H9 (cell line): ENCODE data around the gene ZNF280D. TPM values are rescaled to one million over a fixed set of nuclear protein-coding genes. Genes with fewer than 3 reads are reported as not detected.

Source experiments
- DNase-seq: peaks from one replicate; pipeline ENCODE4 v3.0.0-alpha.2; 2017
- H2AFZ ChIP-seq: one replicate; pipeline ENCODE4 v1.6.1; 2013; ENCODE audit warnings: mild to moderate bottlenecking, low read length, control low read depth, moderate library complexity
- H2AK5ac ChIP-seq: 2 replicates; pipeline ENCODE4 v1.6.1; 2013; ENCODE audit warnings: low read length, control low read depth, mixed read lengths; ENCODE audit not compliant: insufficient read length
- H2BK120ac ChIP-seq: one replicate; pipeline ENCODE4 v1.6.1; 2013; ENCODE audit warnings: low read depth, mild to moderate bottlenecking, low read length, control low read depth, inconsistent platforms; ENCODE audit not compliant: poor library complexity, severe bottlenecking
- H2BK12ac ChIP-seq: 2 replicates; pipeline ENCODE4 v1.6.1; 2013; ENCODE audit warnings: low read length, control low read depth, mixed read lengths, low read depth; ENCODE audit not compliant: insufficient read length
- H2BK15ac ChIP-seq: 2 replicates; pipeline ENCODE4 v1.6.1; 2013; ENCODE audit warnings: low read depth, low read length, control low read depth
- H2BK20ac ChIP-seq: one replicate; pipeline ENCODE4 v1.6.1; 2013; ENCODE audit warnings: low read depth, mild to moderate bottlenecking, low read length, control low read depth, inconsistent platforms; ENCODE audit not compliant: poor library complexity, severe bottlenecking
- H2BK5ac ChIP-seq: 2 replicates; pipeline ENCODE4 v1.6.1; 2013; ENCODE audit warnings: low read length, control low read depth, mixed read lengths; ENCODE audit not compliant: insufficient read length
- H3K14ac ChIP-seq: 2 replicates; pipeline ENCODE4 v1.6.1; 2013; ENCODE audit warnings: low read length, control low read depth; ENCODE audit not compliant: insufficient read depth
- H3K18ac ChIP-seq: 2 replicates; pipeline ENCODE4 v1.6.1; 2013; ENCODE audit warnings: low read depth, mild to moderate bottlenecking, mixed read lengths, low read length, control low read depth; ENCODE audit not compliant: insufficient read length
- H3K23ac ChIP-seq: 2 replicates; pipeline ENCODE4 v1.6.1; 2013; ENCODE audit warnings: low read length, control low read depth, mixed read lengths, low read depth; ENCODE audit not compliant: insufficient read length
- H3K23me2 ChIP-seq: 2 replicates; pipeline ENCODE4 v1.6.1; 2013; ENCODE audit warnings: low read depth, mild to moderate bottlenecking, mixed read lengths, low read length, control low read depth; ENCODE audit not compliant: insufficient read length, poor library complexity, severe bottlenecking
- H3K27ac ChIP-seq: 2 replicates; pipeline ENCODE4 v1.5.1; 2013; ENCODE audit warnings: low read length, control low read depth, mixed read lengths, low read depth; ENCODE audit not compliant: insufficient read length
- H3K27me3 ChIP-seq: 2 replicates; pipeline ENCODE4 v1.6.1; 2013; ENCODE audit warnings: low read length, control low read depth, inconsistent platforms; ENCODE audit not compliant: insufficient read depth
- H3K4ac ChIP-seq: 2 replicates; pipeline ENCODE4 v1.6.1; 2013; ENCODE audit warnings: low read depth, mild to moderate bottlenecking, control low read depth, inconsistent platforms, low read length, moderate library complexity
- H3K4me1 ChIP-seq: 2 replicates; pipeline ENCODE4 v1.6.1; 2013; ENCODE audit warnings: low read length, control low read depth, inconsistent platforms; ENCODE audit not compliant: insufficient read depth
- H3K4me2 ChIP-seq: 2 replicates; pipeline ENCODE4 v1.6.1; 2013; ENCODE audit warnings: low read length, control low read depth, mixed read lengths; ENCODE audit not compliant: insufficient read length, insufficient read depth
- H3K56ac ChIP-seq: 2 replicates; pipeline ENCODE4 v1.6.1; 2013; ENCODE audit warnings: low read depth, mild to moderate bottlenecking, mixed read lengths, low read length, control low read depth; ENCODE audit not compliant: insufficient read length
- H3K79me1 ChIP-seq: 2 replicates; pipeline ENCODE4 v1.6.1; 2013; ENCODE audit warnings: low read depth, mild to moderate bottlenecking, moderate library complexity, low read length, control low read depth, inconsistent platforms; ENCODE audit not compliant: insufficient read depth, poor library complexity, severe bottlenecking
- H3K79me2 ChIP-seq: 2 replicates; pipeline ENCODE4 v1.6.1; 2013; ENCODE audit warnings: low read length, control low read depth, inconsistent platforms; ENCODE audit not compliant: insufficient read depth
- H3K9ac ChIP-seq: 2 replicates; pipeline ENCODE4 v1.6.1; 2013; ENCODE audit warnings: low read length, control low read depth, mixed read lengths; ENCODE audit not compliant: insufficient read length; ENCODE audit errors: extremely low read depth
- H3K9me3 ChIP-seq: one replicate; pipeline ENCODE4 v1.6.1; 2013; ENCODE audit warnings: low read depth, low read length, inconsistent platforms; ENCODE audit not compliant: control insufficient read depth
- H3T11ph ChIP-seq: one replicate; pipeline ENCODE4 v1.6.1; 2013; ENCODE audit warnings: mild to moderate bottlenecking, low read length, control low read depth, inconsistent platforms
- H4K20me1 ChIP-seq: one replicate; pipeline ENCODE4 v1.6.1; 2013; ENCODE audit not compliant: control insufficient read depth, insufficient read length, insufficient read depth
- H4K5ac ChIP-seq: 2 replicates; pipeline ENCODE4 v1.6.1; 2013; ENCODE audit warnings: low read depth, mild to moderate bottlenecking, mixed read lengths, low read length, control low read depth; ENCODE audit not compliant: insufficient read length
- H4K8ac ChIP-seq: replicated peaks from 2 replicates; pipeline ENCODE4 v1.6.1; 2013; ENCODE audit warnings: low read length, control low read depth, mixed read lengths, low read depth; ENCODE audit not compliant: insufficient read length
- H4K91ac ChIP-seq: 2 replicates; pipeline ENCODE4 v1.6.1; 2013; ENCODE audit warnings: low read depth, mild to moderate bottlenecking, moderate library complexity, mixed read lengths, low read length, control low read depth; ENCODE audit not compliant: insufficient read length
- H3K27ac Mint-ChIP-seq, 3 experiments: 2 replicates in 2 of 3; 3 replicates in 1 of 3; pipeline ENCODE4 v1.8.0; 2020 to 2021; ENCODE audit warnings: mixed read lengths in 3 of 3, mild to moderate bottlenecking in 1 of 3, moderate library complexity in 1 of 3
- H3K27me3 Mint-ChIP-seq: 2 replicates; pipeline ENCODE4 v1.8.0; 2021; ENCODE audit warnings: low read depth, mild to moderate bottlenecking, moderate library complexity, mixed read lengths
- H3K36me3 Mint-ChIP-seq, 3 experiments: 2 replicates in 2 of 3; 3 replicates in 1 of 3; pipeline ENCODE4 v1.8.0; 2020 to 2021; ENCODE audit warnings: low read depth in 3 of 3, mixed read lengths in 3 of 3; ENCODE audit not compliant: insufficient read depth in 1 of 3
- H3K4me1 Mint-ChIP-seq, 2 experiments: 2 replicates each; pipeline ENCODE4 v1.8.0; 2020; ENCODE audit warnings: mixed read lengths in 2 of 2
- H3K4me3 Mint-ChIP-seq, 2 experiments: 2 replicates in 1 of 2; 3 replicates in 1 of 2; pipeline ENCODE4 v1.8.0; 2020 to 2021; ENCODE audit warnings: mild to moderate bottlenecking in 2 of 2, mixed read lengths in 2 of 2, moderate library complexity in 1 of 2
- H3K9me3 Mint-ChIP-seq, 2 experiments: 2 replicates in 1 of 2; 3 replicates in 1 of 2; pipeline ENCODE4 v1.8.0; 2020; ENCODE audit warnings: mild to moderate bottlenecking in 2 of 2, mixed read lengths in 2 of 2, moderate library complexity in 1 of 2
- CTCF ChIP-seq: fragments of 200-600 bp; sonication (generic); conservative IDR thresholded peaks from 3 replicates; pipeline ENCODE4 v1.8.0; 2021; ENCODE audit warnings: antibody characterized with exemption, mild to moderate bottlenecking
- WGBS: extraction: QIAGEN DNeasy Blood & Tissue Kit; methylation state at CpG from one replicate; pipeline ENCODE4 v1.1.7; 2013; ENCODE audit warnings: missing lambda C conversion rate, low lambda C conversion rate, mixed read lengths; ENCODE audit not compliant: insufficient read length; ENCODE audit errors: extremely low coverage; 5-methylcytosine and 5-hydroxymethylcytosine counted together
- total RNA-seq: library from RNA; stranded (reverse); gene quantifications from 2 replicates; pipeline ENCODE4 v1.2.1, GENCODE V29; 2021

The ZNF280D gene
- total RNA-seq, 1 experiment from 2014 or later: 5.7 TPM

GRCh38 chr15:56770173-56770572, 36.9 kb upstream of the ZNF280D start:
- H4K5ac ChIP-seq: no peak overlapping the region
- H3K4me1 Mint-ChIP-seq: peaks cover 12 to 17% of the 10 kb centered on the region in 2 experiments
- H3K36me3 Mint-ChIP-seq: peaks cover 0 to 5% (median 0%) of the 10 kb centered on the region in 3 experiments; a peak in 2 of 7 replicates
- H2BK20ac ChIP-seq: no peak overlapping the region
- no peak overlapping the region for H2AFZ ChIP-seq
- H3K4ac ChIP-seq: no peak overlapping the region
- no peak overlapping the region for H2BK12ac ChIP-seq
- no peak overlapping the region for H3K9ac ChIP-seq
- no peak overlapping the region for H3K4me3 Mint-ChIP-seq
- H2AK5ac ChIP-seq: no peak overlapping the region
- H3K27ac Mint-ChIP-seq: no peak overlapping the region
- no peak overlapping the region for H2BK120ac ChIP-seq
- H3K27ac ChIP-seq: no peak overlapping the region
- no peaks in the 10 kb centered on the region for H3K79me2 ChIP-seq
- no peaks in the 10 kb centered on the region; the same call in 1 of the 2 replicates for H3K27me3 Mint-ChIP-seq
- H3K23me2 ChIP-seq: no peaks in the 10 kb centered on the region
- WGBS: no CpG with 5 or more reads among the region's 5 CpGs
- no peak overlapping the region for H3K4me2 ChIP-seq
- no peak overlapping the region for H4K91ac ChIP-seq
- H3K4me1 ChIP-seq: no peaks in the 10 kb centered on the region; the same call in 1 of the 2 replicates
- H3T11ph ChIP-seq: no peak overlapping the region
- no peaks in the 10 kb centered on the region for H3K79me1 ChIP-seq
- H3K27me3 ChIP-seq: no peaks in the 10 kb centered on the region
- no peaks in the 10 kb centered on the region for H3K9me3 ChIP-seq
- no peak overlapping the region for H4K8ac ChIP-seq
- no peak overlapping the region for H3K18ac ChIP-seq
- H3K23ac ChIP-seq: no peak overlapping the region
- no peak overlapping the region for H2BK15ac ChIP-seq
- 0 out of 5 replicates have a peak, but pooled peaks cover 0 to 2% of the 10 kb centered on the region in 2 experiments for H3K9me3 Mint-ChIP-seq
- H3K56ac ChIP-seq: no peak overlapping the region
- H2BK5ac ChIP-seq: no peak overlapping the region
- no peak for DNase-seq
- no peak for TF ChIP-seq CTCF
- H4K20me1 ChIP-seq: no peaks in the 10 kb centered on the region
- no peak overlapping the region for H3K14ac ChIP-seq
